ENCODE measurements around the gene NAP1L1.

- no peak for TF ChIP-seq POLR2AphosphoS5 (IDR thresholded peaks at IDR 0.05; ENCODE audit: borderline replicate concordance, low read depth, low read length)
- no peak for TF ChIP-seq EZH2 (IDR thresholded peaks at IDR 0.05)
Observed at GRCh38 chr12:76010732-76011458, 73.6 kb downstream of the NAP1L1 start.
